SK-N-SH treated with all-trans-retinoic acid at 6 μM for 48 hours (cell line): ENCODE results near the gene SCARF2.

Source experiments
- CREB5 ChIP-seq: fragments of 250-450 bp; sonication (Bioruptor Pico); IDR thresholded peaks from 2 replicates; pipeline ENCODE4 v1.5.1; 2020; ENCODE audit warnings: low read depth, mild to moderate bottlenecking, moderate library complexity
- ISL1 ChIP-seq: fragments of 250-450 bp; sonication (Bioruptor Pico); IDR thresholded peaks from 2 replicates; pipeline ENCODE4 v2.1.2; 2022; ENCODE audit warnings: mild to moderate bottlenecking, moderate library complexity
- PATZ1 ChIP-seq: fragments of 250-450 bp; sonication (Bioruptor Pico); IDR thresholded peaks from 2 replicates; pipeline ENCODE4 v1.8.0; 2020; ENCODE audit warnings: mild to moderate bottlenecking, moderate library complexity, borderline replicate concordance
- RARB ChIP-seq: fragments of 250-450 bp; sonication (Bioruptor Pico); IDR thresholded peaks from 2 replicates; pipeline ENCODE4 v1.8.0; 2021; ENCODE audit warnings: mild to moderate bottlenecking, moderate library complexity
- SNAI2 ChIP-seq: fragments of 250-450 bp; sonication (Bioruptor Pico); IDR thresholded peaks from 2 replicates; pipeline ENCODE4 v1.5.0; 2020; ENCODE audit warnings: mild to moderate bottlenecking, moderate library complexity
- ZC3H10 ChIP-seq: fragments of 250-450 bp; sonication (Bioruptor Pico); IDR thresholded peaks from 2 replicates; pipeline ENCODE4 v1.5.1; 2021; ENCODE audit warnings: mild to moderate bottlenecking, moderate library complexity
- ZFP3 ChIP-seq: fragments of 250-450 bp; sonication (Bioruptor Pico); IDR thresholded peaks from 2 replicates; pipeline ENCODE4 v1.5.0; 2020; ENCODE audit warnings: mild to moderate bottlenecking, moderate library complexity
- ZFP30 ChIP-seq: fragments of 450-650 bp; formaldehyde crosslinking; IDR thresholded peaks from 2 replicates; pipeline ENCODE4 v1.5.0; 2022; ENCODE audit warnings: mild to moderate bottlenecking, moderate library complexity
- ZNF565 ChIP-seq: fragments of 450-650 bp; formaldehyde crosslinking; conservative IDR thresholded peaks from 2 replicates; pipeline ENCODE4 v1.5.0; 2020; ENCODE audit warnings: low read depth, mild to moderate bottlenecking, moderate library complexity

GRCh38 chr22:20380486-20380885 lies 57.1 kb downstream of the SCARF2 start:
- TF ChIP-seq RARB (CRISPR knock-in tag) (no peak), CREB5 (CRISPR knock-in tag) (no peak), ZC3H10 (no peak), SNAI2 (no peak), ZNF565 (CRISPR knock-in tag) (no peak), ZFP30 (no peak), ISL1 (CRISPR knock-in tag) (no peak), PATZ1 (CRISPR knock-in tag) (no peak), ZFP3 (CRISPR knock-in tag) (no peak)
